PFSK-1 (cell line): ENCODE measurements around the gene SLC26A11.

Experiments used
- POLR2AphosphoS5 ChIP-seq: IDR thresholded peaks from 2 replicates; pipeline ENCODE4 v1.6.1; 2012; ENCODE audit warnings: low read depth, mild to moderate bottlenecking, control low read depth, low read length, moderate library complexity
- REST ChIP-seq, 2 experiments: IDR thresholded peaks; 2 replicates each; pipeline versions ENCODE4 v1.6.1 to v1.8.0; 2011 to 2012; ENCODE audit warnings: low read depth in 2 of 2, low read length in 2 of 2, control low read depth in 1 of 2, inconsistent platforms in 1 of 2, mild to moderate bottlenecking in 1 of 2, moderate library complexity in 1 of 2; ENCODE audit not compliant: insufficient read depth in 1 of 2
- SIN3A ChIP-seq: IDR thresholded peaks from 2 replicates; pipeline ENCODE4 v1.6.1; 2012; ENCODE audit warnings: mild to moderate bottlenecking, low read length, moderate library complexity, borderline replicate concordance; ENCODE audit not compliant: insufficient read depth

DNA sequence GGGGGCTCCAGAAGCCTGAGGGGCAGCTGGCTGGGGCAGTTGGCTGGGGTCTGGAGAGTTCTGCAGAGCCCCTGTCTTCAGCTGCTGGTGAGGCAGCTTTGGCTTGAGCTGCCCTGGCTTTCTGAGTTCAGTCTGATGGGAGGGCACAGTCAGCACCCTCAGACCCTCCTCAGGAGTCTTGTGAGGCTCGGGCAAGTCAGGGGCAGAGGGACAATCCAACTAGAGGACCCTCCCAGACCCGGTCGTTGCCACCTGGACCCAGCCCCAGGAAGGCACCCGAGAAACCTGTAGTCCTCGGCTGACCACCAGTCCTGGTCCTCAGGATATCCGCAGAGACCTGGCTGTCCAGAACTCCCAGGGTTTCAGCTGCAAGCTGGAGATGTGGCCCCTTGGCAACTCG lies 48.5 kb upstream of the SLC26A11 start:
- no peak for TF ChIP-seq REST (IDR thresholded peaks at IDR 0.05; ENCODE audit: insufficient read depth in 1 of 2, low read depth in 2 of 2, low read length in 2 of 2)
- no peak for TF ChIP-seq SIN3A
- TF ChIP-seq POLR2AphosphoS5, result no peak
